ENCODE measurements around the gene PNMA3. TPM values are rescaled to one million over a fixed set of nuclear protein-coding genes. Genes with fewer than 3 reads are reported as not detected.

PNMA3 gene
- total and polyA plus RNA-seq, 10 of the 15 experiments (the other 5 are each of a cell fraction or from before 2014, with no cell fraction given), result 0.06 TPM; not detected in 9

GRCh38 chrX:153032397-153033118 lies 23.7 kb upstream of the PNMA3 start (continued):
- TF ChIP-seq ZNF687 (IDR thresholded peaks at IDR 0.05), result no peak
- no peak for TF ChIP-seq IKZF2 (IDR thresholded peaks at IDR 0.05)
- no peak for TF ChIP-seq SMAD5 (IDR thresholded peaks at IDR 0.05; ENCODE audit: low read depth)

GRCh38 chrX:153049093-153049492 lies 7.2 kb upstream of the PNMA3 start:
- ChIA-PET RAD21 (ENCODE audit: unreplicated experiment) (no interaction called here), CTCF (no interaction called here), POLR2A (no interaction called here), SMC1A (ENCODE audit: uncharacterized antibody, unreplicated experiment) (no interaction called here)
- WGBS (ENCODE audit: insufficient coverage, insufficient replicate concordance, low lambda C conversion rate, missing lambda C conversion rate), result 19% methylated on average over 2 of the region's 2 CpGs
- Histone ChIP-seq H3K79me2 (ENCODE audit: control insufficient read depth, insufficient read depth, low read length) (no peaks in the 10 kb centered on the region), H3K9ac (ENCODE audit: control insufficient read depth, insufficient read depth, low read length) (no peak overlapping the region), H3K4me3 (no peak overlapping the region), H3K4me1 (ENCODE audit: control insufficient read depth, insufficient read depth, low read length) (no peaks in the 10 kb centered on the region), H3K4me2 (ENCODE audit: control insufficient read depth, insufficient read depth) (no peak overlapping the region), H3K36me3 (ENCODE audit: control insufficient read depth in 2 of 2, insufficient read depth in 2 of 2, low read length in 1 of 2) (no peaks in the 10 kb centered on the region), H4K20me1 (ENCODE audit: control insufficient read depth, insufficient read depth) (no peaks in the 10 kb centered on the region), H3K27me3 (replicated peaks in 1 of 2; ENCODE audit: control insufficient read depth in 2 of 2, insufficient read depth in 2 of 2, low read length in 1 of 2) (no peaks in the 10 kb centered on the region), H3K27ac (ENCODE audit: control insufficient read depth, insufficient read depth) (no peak overlapping the region), H2AFZ (ENCODE audit: control insufficient read depth, low read depth, low read length) (no peak overlapping the region), H3K9me3 (replicated peaks; ENCODE audit: control insufficient read depth, insufficient read depth, low read length) (no peaks in the 10 kb centered on the region; the same call in 2 of the 3 replicates)
- no peak for DNase-seq (ENCODE audit: low read depth, low spot score)
- no peak for FAIRE-seq
- in situ Hi-C loops (cut with MboI), result no loop called here
- no peak for ATAC-seq
- no TSS peak for BruUV-seq (replicated peaks)
- intact Hi-C loops (cut with micrococcal nuclease; ENCODE audit: unreplicated experiment), result no loop called here
- TF ChIP-seq ZBTB33 (IDR thresholded peaks at IDR 0.05), result no peak
- TF ChIP-seq BHLHE40 (IDR thresholded peaks at IDR 0.05; ENCODE audit: borderline replicate concordance in 1 of 2, low read depth in 2 of 2, low read length in 1 of 2), result no peak
- no peak for TF ChIP-seq LARP7 (IDR thresholded peaks at IDR 0.05)
- TF ChIP-seq BCL11A (IDR thresholded peaks at IDR 0.05; ENCODE audit: low read depth, low read length), result no peak
- TF ChIP-seq RBBP5 (conservative IDR thresholded peaks at IDR 0.05), result no peak
- TF ChIP-seq RFX5 (IDR thresholded peaks at IDR 0.05; ENCODE audit: low read depth, low read length), result no peak
- TF ChIP-seq BCL3 (IDR thresholded peaks at IDR 0.05; ENCODE audit: borderline replicate concordance, insufficient read depth, low read depth, low read length, poor library complexity, severe bottlenecking), result no peak
- TF ChIP-seq ZNF622 (IDR thresholded peaks at IDR 0.05), result no peak
- no peak for TF ChIP-seq GATAD2B (conservative IDR thresholded peaks at IDR 0.05; ENCODE audit: low read depth)
- no peak for TF ChIP-seq YY1 (IDR thresholded peaks at IDR 0.05; ENCODE audit: low read depth, low read length)
- no peak for TF ChIP-seq MTA3 (IDR thresholded peaks at IDR 0.05; ENCODE audit: borderline replicate concordance, low read length)
- TF ChIP-seq RAD21 (IDR thresholded peaks at IDR 0.05; ENCODE audit: insufficient read depth, low read depth, low read length), result no peak
- TF ChIP-seq TBL1XR1 (IDR thresholded peaks at IDR 0.05; ENCODE audit: low read depth, low read length), result no peak
- no peak for TF ChIP-seq SREBF1 (IDR thresholded peaks at IDR 0.05; ENCODE audit: low read length)
- no peak for TF ChIP-seq JUND (IDR thresholded peaks at IDR 0.05; ENCODE audit: low read depth, low read length)
